HEK293 (cell line): ENCODE data around the gene C6orf141.

Experiments used
- CTCF ChIA-PET: fragments of 350-600 bp; formaldehyde crosslinking; extraction: SDS; loops from one replicate; lab custom pipeline; 2021; ENCODE audit warnings: antibody characterized with exemption; lab: Yijun Ruan, JAX
- POLR2A ChIA-PET: fragments of 300-600 bp; formaldehyde crosslinking; extraction: SDS; loops from one replicate; lab custom pipeline; 2020; ENCODE audit warnings: antibody characterized with exemption, inconsistent platforms; lab: Yijun Ruan, JAX
- H3K27ac ChIP-seq: fragments of 200-500 bp; sonication (Bioruptor generic); 2 replicates; pipeline ENCODE4 v1.5.1; 2014; ENCODE audit warnings: low read depth, low read length, control low read depth, inconsistent platforms; ENCODE audit errors: extremely low read depth
- H3K36me3 ChIP-seq, 2 experiments: fragments of 200-500 bp in 1 of 2; sonication (Bioruptor generic) in 1 of 2; 1 replicate in 1 of 2; 2 replicates in 1 of 2; pipeline ENCODE4 v1.5.1; 2014 to 2017; ENCODE audit warnings: inconsistent platforms in 2 of 2, low read length in 2 of 2; ENCODE audit not compliant: control insufficient read depth in 2 of 2, insufficient read depth in 1 of 2
- H3K4me1 ChIP-seq: fragments of 200-500 bp; sonication (Bioruptor generic); 2 replicates; pipeline ENCODE4 v1.5.1; 2014; ENCODE audit warnings: mild to moderate bottlenecking, low read length, inconsistent platforms; ENCODE audit not compliant: control insufficient read depth, insufficient read depth
- H3K4me3 ChIP-seq: 2 replicates; pipeline ENCODE4 v1.5.1; 2011; ENCODE audit warnings: low read depth, mild to moderate bottlenecking, control low read depth, low read length, moderate library complexity
- H3K9me3 ChIP-seq: fragments of 200-500 bp; sonication (Bioruptor generic); 2 replicates; pipeline ENCODE4 v1.5.1; 2014; ENCODE audit warnings: low read depth, low read length, inconsistent platforms; ENCODE audit not compliant: control insufficient read depth, insufficient read depth
- KLF8 ChIP-seq: fragments of 450-650 bp; formaldehyde crosslinking; IDR thresholded peaks from 2 replicates; pipeline ENCODE4 v1.5.1; 2016; ENCODE audit warnings: missing biosample characterization, missing genetic modification characterization
- KLF9 ChIP-seq: fragments of 450-650 bp; formaldehyde crosslinking; IDR thresholded peaks from 2 replicates; pipeline ENCODE4 v1.5.1; 2016; ENCODE audit warnings: missing biosample characterization, missing genetic modification characterization, low read depth
- ZIC2 ChIP-seq: fragments of 450-650 bp; formaldehyde crosslinking; IDR thresholded peaks from 2 replicates; pipeline ENCODE4 v1.5.1; 2016; ENCODE audit warnings: missing biosample characterization, missing genetic modification characterization
- ZNF121 ChIP-seq: fragments of 450-650 bp; formaldehyde crosslinking; IDR thresholded peaks from 2 replicates; pipeline ENCODE4 v1.5.1; 2016; ENCODE audit warnings: missing biosample characterization, missing genetic modification characterization
- ZNF133 ChIP-seq: fragments of 450-650 bp; formaldehyde crosslinking; IDR thresholded peaks from 2 replicates; pipeline ENCODE4 v1.5.1; 2016; ENCODE audit warnings: missing biosample characterization, missing genetic modification characterization
- ZNF140 ChIP-seq: fragments of 450-650 bp; formaldehyde crosslinking; IDR thresholded peaks from 2 replicates; pipeline ENCODE4 v1.5.1; 2016; ENCODE audit warnings: missing biosample characterization, missing genetic modification characterization
- ZNF19 ChIP-seq: fragments of 450-650 bp; formaldehyde crosslinking; IDR thresholded peaks from 2 replicates; pipeline ENCODE4; 2016; ENCODE audit warnings: missing biosample characterization, missing genetic modification characterization, low read depth
- ZNF266 ChIP-seq: fragments of 450-650 bp; formaldehyde crosslinking; IDR thresholded peaks from 2 replicates; pipeline ENCODE4 v1.5.1; 2016; ENCODE audit warnings: missing biosample characterization, missing genetic modification characterization, low read depth
- ZNF423 ChIP-seq: fragments of 450-650 bp; formaldehyde crosslinking; IDR thresholded peaks from 2 replicates; pipeline ENCODE4 v1.5.1; 2016; ENCODE audit warnings: missing biosample characterization, missing genetic modification characterization
- ZNF433 ChIP-seq: fragments of 450-650 bp; formaldehyde crosslinking; IDR thresholded peaks from 2 replicates; pipeline ENCODE4 v1.5.1; 2016; ENCODE audit warnings: missing biosample characterization, missing genetic modification characterization, low read depth
- ZNF473 ChIP-seq: fragments of 450-650 bp; formaldehyde crosslinking; IDR thresholded peaks from 2 replicates; pipeline ENCODE4 v1.5.1; 2017; ENCODE audit warnings: missing biosample characterization, missing genetic modification characterization
- ZNF530 ChIP-seq: fragments of 450-650 bp; formaldehyde crosslinking; IDR thresholded peaks from 2 replicates; pipeline ENCODE4 v1.5.1; 2016; ENCODE audit warnings: low read depth, missing biosample characterization, missing genetic modification characterization
- ZNF544 ChIP-seq: fragments of 450-650 bp; formaldehyde crosslinking; IDR thresholded peaks from 2 replicates; pipeline ENCODE4 v1.5.0; 2017; ENCODE audit warnings: missing biosample characterization, missing genetic modification characterization
- ZNF548 ChIP-seq: fragments of 450-650 bp; formaldehyde crosslinking; IDR thresholded peaks from 2 replicates; pipeline ENCODE4 v1.5.1; 2016; ENCODE audit warnings: missing biosample characterization, missing genetic modification characterization
- ZNF626 ChIP-seq: fragments of 450-650 bp; sonication (Bioruptor Pico); formaldehyde crosslinking; IDR thresholded peaks from 2 replicates; pipeline ENCODE4 v1.5.1; 2018; ENCODE audit warnings: missing biosample characterization, missing genetic modification characterization, inconsistent platforms
- ZNF654 ChIP-seq: fragments of 450-650 bp; formaldehyde crosslinking; IDR thresholded peaks from 2 replicates; pipeline ENCODE4 v1.5.1; 2016; ENCODE audit warnings: low read depth, missing biosample characterization, missing genetic modification characterization
- ZNF658 ChIP-seq: fragments of 450-650 bp; formaldehyde crosslinking; IDR thresholded peaks from 2 replicates; pipeline ENCODE4; 2016; ENCODE audit warnings: missing biosample characterization, missing genetic modification characterization
- ZNF660 ChIP-seq: fragments of 450-650 bp; IDR thresholded peaks from 2 replicates; pipeline ENCODE4 v1.5.1; 2018; ENCODE audit warnings: missing biosample characterization, mild to moderate bottlenecking, missing genetic modification characterization
- ZNF792 ChIP-seq: fragments of 450-650 bp; formaldehyde crosslinking; IDR thresholded peaks from 2 replicates; pipeline ENCODE4 v1.5.1; 2016; ENCODE audit warnings: missing biosample characterization, missing genetic modification characterization
- TF ChIP-seq, protein P1 (sequence below): fragments of 450-650 bp; formaldehyde crosslinking; IDR thresholded peaks from 2 replicates; pipeline ENCODE4 v1.5.1; 2017; ENCODE audit warnings: missing biosample characterization, mild to moderate bottlenecking, missing genetic modification characterization, moderate library complexity
- TF ChIP-seq, protein P2 (sequence below): fragments of 450-650 bp; formaldehyde crosslinking; IDR thresholded peaks from 2 replicates; pipeline ENCODE4 v1.5.1; 2016; ENCODE audit warnings: missing biosample characterization, missing genetic modification characterization, low read depth
- TF ChIP-seq, protein P3 (sequence below): fragments of 450-650 bp; formaldehyde crosslinking; IDR thresholded peaks from 2 replicates; pipeline ENCODE4 v1.5.1; 2016; ENCODE audit warnings: missing biosample characterization, missing genetic modification characterization
- TF ChIP-seq, protein P4 (sequence below): fragments of 450-650 bp; formaldehyde crosslinking; IDR thresholded peaks from 2 replicates; pipeline ENCODE4 v1.5.1; 2017; ENCODE audit warnings: missing biosample characterization, missing genetic modification characterization
- TF ChIP-seq, protein P5 (sequence below): fragments of 450-650 bp; formaldehyde crosslinking; IDR thresholded peaks from 2 replicates; pipeline ENCODE4 v1.5.0; 2017; ENCODE audit warnings: missing biosample characterization, missing genetic modification characterization, borderline replicate concordance

Gene C6orf141

DNA sequence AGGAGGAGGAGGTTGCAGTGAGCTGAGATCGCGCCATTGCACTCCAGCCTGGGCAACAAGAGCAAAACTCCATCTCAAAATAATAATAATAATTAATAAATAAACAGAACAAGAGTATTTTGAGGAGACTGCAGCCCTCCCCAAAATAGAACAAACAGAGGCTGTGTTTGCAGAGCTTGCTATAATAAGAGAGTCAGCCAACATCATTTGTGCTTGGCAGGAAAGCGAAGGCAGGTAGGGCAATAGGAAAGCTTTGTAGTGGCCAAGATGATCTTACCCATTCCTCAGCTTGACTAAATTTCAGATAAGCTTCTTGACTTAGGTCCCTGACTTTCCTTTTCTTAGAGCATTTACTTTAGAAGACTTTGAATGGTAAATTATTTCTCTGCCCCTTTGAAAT is 6.7 kb downstream of the C6orf141 start:
- H3K4me1 ChIP-seq = 0 out of 2 replicates have a peak, but pooled peaks cover 3% of the 10 kb centered on the region
- H3K27ac ChIP-seq = no peak overlapping the region
- ChIA-PET POLR2A (interaction anchor here (0.9 kb wide), 1 partner anchor 16 kb away, joined by 3 read pairs; no protein-coding TSS in a partner anchor), CTCF (interaction anchor here (1.0 to 1.7 kb wide), 2 partner anchors 25 to 50 kb away, joined by 5 to 7 read pairs; no protein-coding TSS in a partner anchor)
- peaks cover 5 to 12% of the 10 kb centered on the region in 2 experiments; a peak in 2 of 3 replicates for H3K36me3 ChIP-seq
- no peaks in the 10 kb centered on the region for H3K9me3 ChIP-seq
- TF ChIP-seq ZNF423 (tag by site-specific recombination) = no peak
- TF ChIP-seq, protein P1, sequence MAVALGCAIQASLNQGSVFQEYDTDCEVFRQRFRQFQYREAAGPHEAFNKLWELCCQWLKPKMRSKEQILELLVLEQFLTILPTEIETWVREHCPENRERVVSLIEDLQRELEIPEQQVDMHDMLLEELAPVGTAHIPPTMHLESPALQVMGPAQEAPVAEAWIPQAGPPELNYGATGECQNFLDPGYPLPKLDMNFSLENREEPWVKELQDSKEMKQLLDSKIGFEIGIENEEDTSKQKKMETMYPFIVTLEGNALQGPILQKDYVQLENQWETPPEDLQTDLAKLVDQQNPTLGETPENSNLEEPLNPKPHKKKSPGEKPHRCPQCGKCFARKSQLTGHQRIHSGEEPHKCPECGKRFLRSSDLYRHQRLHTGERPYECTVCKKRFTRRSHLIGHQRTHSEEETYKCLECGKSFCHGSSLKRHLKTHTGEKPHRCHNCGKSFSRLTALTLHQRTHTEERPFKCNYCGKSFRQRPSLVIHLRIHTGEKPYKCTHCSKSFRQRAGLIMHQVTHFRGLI (tag by site-specific recombination) = no peak
- TF ChIP-seq ZNF626 (tag by site-specific recombination) = no peak
- TF ChIP-seq ZNF544 (tag by site-specific recombination) = no peak
- TF ChIP-seq ZNF140 (tag by site-specific recombination) = no peak
- TF ChIP-seq, protein P2, sequence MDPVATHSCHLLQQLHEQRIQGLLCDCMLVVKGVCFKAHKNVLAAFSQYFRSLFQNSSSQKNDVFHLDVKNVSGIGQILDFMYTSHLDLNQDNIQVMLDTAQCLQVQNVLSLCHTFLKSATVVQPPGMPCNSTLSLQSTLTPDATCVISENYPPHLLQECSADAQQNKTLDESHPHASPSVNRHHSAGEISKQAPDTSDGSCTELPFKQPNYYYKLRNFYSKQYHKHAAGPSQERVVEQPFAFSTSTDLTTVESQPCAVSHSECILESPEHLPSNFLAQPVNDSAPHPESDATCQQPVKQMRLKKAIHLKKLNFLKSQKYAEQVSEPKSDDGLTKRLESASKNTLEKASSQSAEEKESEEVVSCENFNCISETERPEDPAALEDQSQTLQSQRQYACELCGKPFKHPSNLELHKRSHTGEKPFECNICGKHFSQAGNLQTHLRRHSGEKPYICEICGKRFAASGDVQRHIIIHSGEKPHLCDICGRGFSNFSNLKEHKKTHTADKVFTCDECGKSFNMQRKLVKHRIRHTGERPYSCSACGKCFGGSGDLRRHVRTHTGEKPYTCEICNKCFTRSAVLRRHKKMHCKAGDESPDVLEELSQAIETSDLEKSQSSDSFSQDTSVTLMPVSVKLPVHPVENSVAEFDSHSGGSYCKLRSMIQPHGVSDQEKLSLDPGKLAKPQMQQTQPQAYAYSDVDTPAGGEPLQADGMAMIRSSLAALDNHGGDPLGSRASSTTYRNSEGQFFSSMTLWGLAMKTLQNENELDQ (tag by site-specific recombination) = no peak
- TF ChIP-seq ZNF133 = no peak
- TF ChIP-seq ZNF19 = no peak
- no peak for TF ChIP-seq ZNF473 (tag by site-specific recombination)
- no peak for TF ChIP-seq ZNF792
- TF ChIP-seq, protein P3, sequence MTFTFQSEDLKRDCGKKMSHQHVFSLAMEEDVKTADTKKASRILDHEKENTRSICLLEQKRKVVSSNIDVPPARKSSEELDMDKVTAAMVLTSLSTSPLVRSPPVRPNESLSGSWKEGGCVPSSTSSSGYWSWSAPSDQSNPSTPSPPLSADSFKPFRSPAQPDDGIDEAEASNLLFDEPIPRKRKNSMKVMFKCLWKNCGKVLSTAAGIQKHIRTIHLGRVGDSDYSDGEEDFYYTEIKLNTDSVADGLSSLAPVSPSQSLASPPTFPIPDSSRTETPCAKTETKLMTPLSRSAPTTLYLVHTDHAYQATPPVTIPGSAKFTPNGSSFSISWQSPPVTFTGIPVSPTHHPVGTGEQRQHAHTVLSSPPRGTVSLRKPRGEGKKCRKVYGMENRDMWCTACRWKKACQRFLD = no peak
- no peak overlapping the region for H3K4me3 ChIP-seq

DNA sequence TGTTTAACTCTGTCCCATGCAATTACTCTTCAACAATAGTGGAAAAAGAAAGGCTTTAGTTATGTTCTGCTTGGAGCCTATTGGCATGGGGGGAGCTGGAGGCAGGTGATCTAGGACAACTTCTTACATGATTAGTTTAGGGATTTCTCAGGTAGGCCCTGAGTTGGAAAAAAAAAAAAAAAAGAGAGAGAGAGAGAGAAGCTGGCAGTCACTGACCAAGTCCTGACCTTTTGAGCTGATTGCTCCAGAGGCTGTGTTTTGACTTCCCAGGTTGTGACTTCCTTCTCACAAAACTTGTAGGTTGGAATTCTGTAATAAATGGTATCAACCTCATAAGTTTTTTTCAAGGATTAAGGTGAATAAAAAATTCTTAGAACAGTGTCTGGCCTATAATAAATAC is 7.8 kb downstream of the C6orf141 start:
- CTCF ChIA-PET = interaction anchor here (0.6 to 2.6 kb wide), 2 partner anchors 26 to 222 kb away, joined by 3 to 7 read pairs; no protein-coding TSS in a partner anchor
- Histone ChIP-seq H3K4me3 (no peak overlapping the region), H3K4me1 (0 out of 2 replicates have a peak, but pooled peaks cover 3% of the 10 kb centered on the region), H3K27ac (no peak overlapping the region), H3K9me3 (no peaks in the 10 kb centered on the region), H3K36me3 (peaks cover 5 to 8% of the 10 kb centered on the region in 2 experiments; a peak in 2 of 3 replicates)
- POLR2A ChIA-PET = interaction anchor here (0.7 to 2.1 kb wide), 3 partner anchors 8 to 33 kb away, joined by 3 to 7 read pairs (median 3); partner anchors contain the start of gene C6orf141
- TF ChIP-seq ZIC2 (tag by site-specific recombination) = no peak
- no peak for TF ChIP-seq ZNF121 (tag by site-specific recombination)
- TF ChIP-seq ZNF548 (tag by site-specific recombination) = no peak
- TF ChIP-seq KLF9 = no peak
- TF ChIP-seq ZNF266 = no peak
- TF ChIP-seq, protein P4, sequence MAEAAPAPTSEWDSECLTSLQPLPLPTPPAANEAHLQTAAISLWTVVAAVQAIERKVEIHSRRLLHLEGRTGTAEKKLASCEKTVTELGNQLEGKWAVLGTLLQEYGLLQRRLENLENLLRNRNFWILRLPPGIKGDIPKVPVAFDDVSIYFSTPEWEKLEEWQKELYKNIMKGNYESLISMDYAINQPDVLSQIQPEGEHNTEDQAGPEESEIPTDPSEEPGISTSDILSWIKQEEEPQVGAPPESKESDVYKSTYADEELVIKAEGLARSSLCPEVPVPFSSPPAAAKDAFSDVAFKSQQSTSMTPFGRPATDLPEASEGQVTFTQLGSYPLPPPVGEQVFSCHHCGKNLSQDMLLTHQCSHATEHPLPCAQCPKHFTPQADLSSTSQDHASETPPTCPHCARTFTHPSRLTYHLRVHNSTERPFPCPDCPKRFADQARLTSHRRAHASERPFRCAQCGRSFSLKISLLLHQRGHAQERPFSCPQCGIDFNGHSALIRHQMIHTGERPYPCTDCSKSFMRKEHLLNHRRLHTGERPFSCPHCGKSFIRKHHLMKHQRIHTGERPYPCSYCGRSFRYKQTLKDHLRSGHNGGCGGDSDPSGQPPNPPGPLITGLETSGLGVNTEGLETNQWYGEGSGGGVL = no peak
- no peak for TF ChIP-seq ZNF660
- TF ChIP-seq ZNF530 (tag by site-specific recombination) = no peak
- TF ChIP-seq, protein P5, sequence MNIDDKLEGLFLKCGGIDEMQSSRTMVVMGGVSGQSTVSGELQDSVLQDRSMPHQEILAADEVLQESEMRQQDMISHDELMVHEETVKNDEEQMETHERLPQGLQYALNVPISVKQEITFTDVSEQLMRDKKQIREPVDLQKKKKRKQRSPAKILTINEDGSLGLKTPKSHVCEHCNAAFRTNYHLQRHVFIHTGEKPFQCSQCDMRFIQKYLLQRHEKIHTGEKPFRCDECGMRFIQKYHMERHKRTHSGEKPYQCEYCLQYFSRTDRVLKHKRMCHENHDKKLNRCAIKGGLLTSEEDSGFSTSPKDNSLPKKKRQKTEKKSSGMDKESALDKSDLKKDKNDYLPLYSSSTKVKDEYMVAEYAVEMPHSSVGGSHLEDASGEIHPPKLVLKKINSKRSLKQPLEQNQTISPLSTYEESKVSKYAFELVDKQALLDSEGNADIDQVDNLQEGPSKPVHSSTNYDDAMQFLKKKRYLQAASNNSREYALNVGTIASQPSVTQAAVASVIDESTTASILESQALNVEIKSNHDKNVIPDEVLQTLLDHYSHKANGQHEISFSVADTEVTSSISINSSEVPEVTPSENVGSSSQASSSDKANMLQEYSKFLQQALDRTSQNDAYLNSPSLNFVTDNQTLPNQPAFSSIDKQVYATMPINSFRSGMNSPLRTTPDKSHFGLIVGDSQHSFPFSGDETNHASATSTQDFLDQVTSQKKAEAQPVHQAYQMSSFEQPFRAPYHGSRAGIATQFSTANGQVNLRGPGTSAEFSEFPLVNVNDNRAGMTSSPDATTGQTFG (tag by site-specific recombination) = no peak
- no peak for TF ChIP-seq KLF8 (tag by site-specific recombination)
- no peak for TF ChIP-seq ZNF654
- TF ChIP-seq ZNF658 (tag by site-specific recombination) = no peak
- no peak for TF ChIP-seq ZNF433 (tag by site-specific recombination)
